ENCODE results near the gene PLCB1.

The PLCB1 gene

GRCh38 chr20:8131598-8132483 lies at the start of gene PLCB1:
PLCB1 (plus strand) TSS chr20:8132266; CDS start chr20:8132652, 386 bp downstream.
- Histone ChIP-seq H3K27ac (peak within 1 kb of the TSS; percentile 58 to 69), H3K9me3 (no peaks in the 10 kb centered on the region), H3K4me1 (peaks cover 0 to 28% (median 15%) of the 10 kb centered on the region in 4 donors), H3K27me3 (peaks cover 0 to 10% of the 10 kb centered on the region in 2 donors), H3K4me3 (peak within 1 kb of the TSS; percentile 61 to 66), H3K36me3 (no peaks in the 10 kb centered on the region)
- peak; percentile 69 to 80 for TF ChIP-seq CTCF (IDR thresholded peaks at IDR 0.05)
- DNase-seq, result peak; percentile 73 to 90
- intact Hi-C loops (cut with DNase I; ENCODE audit: low total_unique reads), result loop anchor here (2.0 kb wide), 1 partner anchor 259 kb away; no protein-coding TSS in a partner anchor

- H3K4me1 ChIP-seq, result no peaks in the 10 kb centered on the region
- intact Hi-C loops (cut with DNase I; ENCODE audit: low total_unique reads), result no loop called here
- no peak overlapping the region for H3K4me3 ChIP-seq
- no peaks in the 10 kb centered on the region for H3K9me3 ChIP-seq
- H3K27ac ChIP-seq, result no peak overlapping the region
- no peak for TF ChIP-seq CTCF (IDR thresholded peaks at IDR 0.05)
- H3K27me3 ChIP-seq, result no peaks in the 10 kb centered on the region
- DNase-seq, result peak in 1 of 2 donors; percentile 37
- no peaks in the 10 kb centered on the region for H3K36me3 ChIP-seq
Measured at GRCh38 chr20:8082989-8083388, 49.1 kb upstream of the PLCB1 start.

GRCh38 chr20:8089668-8090067 lies 42.4 kb upstream of the PLCB1 start:
- H3K9me3 ChIP-seq, result no peaks in the 10 kb centered on the region
- DNase-seq, result no peak
- no peaks in the 10 kb centered on the region for H3K36me3 ChIP-seq
- no peak for TF ChIP-seq CTCF (IDR thresholded peaks at IDR 0.05)
- H3K4me1 ChIP-seq, result peaks cover 0 to 11% (median 8%) of the 10 kb centered on the region in 4 donors
- no peaks in the 10 kb centered on the region for H3K27me3 ChIP-seq
- no peak overlapping the region for H3K4me3 ChIP-seq
- intact Hi-C loops (cut with DNase I; ENCODE audit: low total_unique reads), result no loop called here
- no peak overlapping the region for H3K27ac ChIP-seq

- Histone ChIP-seq H3K27me3 (no peaks in the 10 kb centered on the region), H3K4me3 (no peak overlapping the region), H3K36me3 (no peaks in the 10 kb centered on the region), H3K27ac (no peak overlapping the region), H3K9me3 (no peaks in the 10 kb centered on the region), H3K4me1 (peaks cover 0 to 15% (median 12%) of the 10 kb centered on the region in 4 donors)
- peak; percentile 80 to 81 for DNase-seq
- TF ChIP-seq CTCF (IDR thresholded peaks at IDR 0.05), result no peak
- intact Hi-C loops (cut with DNase I; ENCODE audit: low total_unique reads), result no loop called here
Measured at GRCh38 chr20:8094415-8094818, 37.6 kb upstream of the PLCB1 start.

GRCh38 chr20:8094850-8095249 lies 37.2 kb upstream of the PLCB1 start:
- no peak for DNase-seq
- Histone ChIP-seq H3K9me3 (no peaks in the 10 kb centered on the region), H3K27ac (no peak overlapping the region), H3K36me3 (no peaks in the 10 kb centered on the region), H3K4me1 (peaks cover 0 to 15% (median 12%) of the 10 kb centered on the region in 4 donors), H3K4me3 (no peak overlapping the region), H3K27me3 (no peaks in the 10 kb centered on the region)
- intact Hi-C loops (cut with DNase I; ENCODE audit: low total_unique reads), result no loop called here
- TF ChIP-seq CTCF (IDR thresholded peaks at IDR 0.05), result no peak
